ENCODE measurements around the gene DGCR2.
"Not testable (repeated sequence)": the region's sequence is repeated elsewhere in the genome, so short reads cannot be mapped to it uniquely, and the experiment has no call there.

DGCR2 gene

DNA sequence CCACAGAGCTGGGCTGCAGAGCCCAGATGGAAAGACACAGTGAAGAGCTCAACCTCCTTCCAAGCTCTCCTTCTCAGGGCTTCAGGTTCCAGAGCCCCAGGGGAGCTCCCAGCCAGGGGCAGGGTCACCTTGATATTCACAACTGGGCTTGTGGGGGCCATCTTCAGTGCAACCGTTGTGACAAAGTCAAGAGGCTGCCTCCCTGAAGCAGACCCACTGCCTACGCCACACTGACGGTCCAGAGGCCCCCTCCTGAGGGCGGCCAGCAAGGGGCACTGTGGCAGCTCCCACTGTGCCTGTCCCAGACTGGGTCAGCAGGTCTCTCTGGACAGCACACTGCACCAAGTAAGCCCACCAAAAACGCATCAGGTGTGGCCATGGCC, 84.1 kb downstream of the DGCR2 start:
- no peak for DNase-seq

DNA sequence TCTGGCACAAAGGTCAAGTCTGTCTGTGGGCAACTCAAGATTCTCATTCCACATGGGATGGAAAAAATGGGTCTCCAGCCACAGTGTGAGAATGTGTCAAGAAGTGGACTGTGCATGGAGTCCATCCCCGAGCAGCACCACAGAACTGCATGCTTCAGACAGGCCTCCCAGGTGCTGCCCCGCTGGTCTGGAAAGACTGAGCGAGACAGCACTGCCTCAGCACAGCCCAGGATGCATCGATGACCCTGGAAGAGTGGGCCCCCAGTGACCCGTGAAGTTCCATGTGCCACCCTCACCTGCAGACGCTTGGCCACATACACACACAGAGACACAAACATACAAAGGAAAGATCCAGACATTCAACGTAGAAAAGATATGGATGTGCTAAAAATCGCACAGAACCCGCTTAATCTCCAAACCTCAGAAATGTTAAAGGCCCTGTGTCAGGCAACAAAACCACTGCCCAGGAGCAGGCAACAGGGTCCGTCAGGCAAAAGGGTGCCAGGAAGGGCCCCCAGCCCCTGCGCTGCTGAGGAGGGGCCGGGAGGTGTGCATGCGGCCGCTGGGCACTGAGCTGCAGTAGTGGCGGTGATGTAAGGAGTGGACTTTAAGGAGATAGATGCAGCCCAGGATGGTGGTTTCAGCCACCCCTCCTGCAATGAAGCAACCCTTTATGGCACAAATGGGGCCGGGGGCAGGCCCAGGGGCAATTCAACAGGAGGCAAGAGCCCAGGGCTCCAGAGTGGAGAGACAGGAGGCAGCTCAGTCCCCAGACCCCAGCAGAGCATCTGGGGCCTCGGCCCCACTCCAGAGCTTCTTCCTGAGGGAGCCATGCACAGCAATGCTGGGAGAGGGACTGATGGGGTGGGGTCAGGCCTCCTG, 84.7 kb downstream of the DGCR2 start:
- no peak for DNase-seq

DNA sequence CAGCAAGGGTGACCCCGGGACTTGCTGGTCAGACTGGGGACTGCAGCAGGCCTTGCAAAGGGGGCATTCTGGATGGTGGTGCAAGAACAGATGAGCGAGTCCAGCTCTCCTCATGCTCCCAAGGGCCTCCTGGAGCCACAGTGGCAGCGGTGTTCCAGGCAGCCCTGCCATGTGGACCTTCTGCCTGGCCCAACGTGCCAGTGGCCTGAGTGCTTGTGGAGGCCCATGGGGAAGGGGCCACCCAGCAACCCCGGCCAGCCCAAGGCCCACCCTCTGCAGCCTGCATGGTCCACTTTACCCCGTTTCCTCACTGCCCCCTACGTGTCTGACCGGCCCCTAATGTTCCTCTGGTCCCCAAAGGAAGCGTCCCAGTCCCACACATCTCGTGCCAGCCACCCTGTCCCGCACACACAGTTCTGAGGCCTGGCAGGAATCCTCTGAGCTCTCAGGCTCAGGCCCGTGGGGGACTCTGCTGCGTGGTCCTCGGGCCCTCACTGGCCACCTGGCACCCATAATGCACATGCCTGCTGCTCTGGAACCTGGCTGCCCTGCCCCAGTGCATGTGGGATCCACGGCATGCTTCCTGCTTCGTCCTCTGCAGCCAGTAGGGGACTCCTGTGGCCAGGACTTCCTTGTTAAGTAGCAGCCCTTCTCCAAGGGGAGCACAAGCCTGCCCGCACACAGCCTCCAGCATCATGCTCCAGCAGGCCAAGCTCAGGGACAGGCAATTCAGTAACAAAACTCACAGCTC, 85.5 kb downstream of the DGCR2 start:
- no peak for DNase-seq

DNA sequence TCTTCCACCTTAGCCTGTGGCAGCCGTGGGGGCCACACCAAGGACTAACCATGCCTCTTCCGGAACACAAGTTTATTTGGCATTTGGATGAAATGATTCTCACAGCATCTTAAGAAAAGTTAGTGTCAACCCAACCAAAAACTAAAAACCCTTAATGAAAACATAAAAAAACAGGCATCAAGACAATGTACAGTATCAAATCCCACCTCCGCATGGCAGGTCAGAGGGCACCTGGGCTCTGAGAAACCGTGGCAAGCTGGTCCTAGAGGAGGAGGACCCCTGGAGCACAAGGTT, 86.0 kb downstream of the DGCR2 start:
- no peak for DNase-seq

DNA sequence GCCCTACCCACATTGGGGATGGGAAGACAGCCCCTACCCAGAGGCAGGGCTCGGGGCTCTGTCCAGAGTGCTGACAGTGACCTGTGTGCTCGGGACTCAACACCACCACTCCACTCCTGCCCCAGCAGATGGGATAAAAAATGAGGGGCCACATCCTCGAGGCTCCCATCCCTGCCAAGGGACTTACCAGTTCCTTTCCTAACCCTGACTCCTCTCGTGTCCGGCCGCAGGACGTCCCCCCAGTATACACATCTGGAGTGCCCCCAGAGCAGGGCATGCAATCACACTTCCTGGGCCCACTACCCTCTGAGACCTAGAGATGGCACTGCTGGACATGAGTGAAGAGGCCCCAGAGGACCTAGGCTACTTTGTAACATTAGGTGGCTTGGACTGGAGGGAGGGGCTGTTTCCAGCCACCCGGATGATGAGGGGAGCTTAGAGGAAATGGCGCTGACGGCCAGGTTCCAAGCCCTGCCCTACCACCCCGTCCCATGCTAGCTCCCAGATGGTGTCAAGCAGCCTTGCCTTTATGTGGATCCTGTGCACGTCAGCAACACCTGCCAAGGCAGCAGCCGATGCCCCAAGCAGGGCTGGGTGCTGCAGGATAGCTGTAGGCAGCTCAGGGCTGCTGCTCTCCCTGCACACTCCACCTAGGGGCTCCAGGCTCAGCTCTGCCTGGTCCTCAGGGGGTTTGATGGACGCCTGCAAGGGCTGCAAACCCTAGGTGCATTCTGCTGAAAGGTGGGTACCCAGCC, 86.6 kb downstream of the DGCR2 start:
- no peak for DNase-seq

DNA sequence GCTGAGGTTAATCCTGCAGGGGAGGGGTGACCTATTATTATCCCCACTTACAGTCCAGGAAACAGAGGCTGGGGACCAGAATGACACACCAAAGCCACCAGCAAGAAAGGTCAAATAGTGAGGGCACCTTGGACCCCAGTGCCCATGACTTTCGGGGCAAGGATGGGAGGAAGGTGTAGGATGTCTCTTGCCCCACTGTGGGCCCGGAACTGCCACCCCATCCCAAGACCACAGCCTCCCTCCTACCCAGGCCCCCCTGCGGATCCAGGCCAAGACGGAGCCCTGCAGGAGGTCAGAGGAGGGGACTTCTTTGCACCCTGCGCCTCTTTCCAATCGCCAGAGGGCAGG, 87.1 kb downstream of the DGCR2 start:
- DNase-seq: not testable (repeated sequence)

DNA sequence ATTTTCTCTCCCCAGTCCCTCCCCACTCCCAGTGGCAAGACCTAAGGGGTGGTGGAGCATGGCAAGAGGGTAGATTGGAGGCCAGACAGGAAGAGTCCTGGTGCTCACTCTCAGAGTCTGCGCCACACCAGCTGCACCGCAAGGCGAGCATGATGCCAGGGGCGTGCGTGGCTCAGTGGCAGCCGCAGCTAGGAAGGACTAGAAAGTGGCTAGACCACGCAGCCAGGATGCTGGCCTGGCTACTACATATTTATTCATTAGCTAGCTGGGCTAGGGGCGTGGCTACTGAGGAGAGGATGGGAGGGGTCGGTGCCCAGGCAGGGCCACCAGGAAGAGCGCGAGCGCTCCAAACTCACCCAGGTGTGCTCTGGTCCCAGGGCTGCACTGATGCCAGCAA, 87.5 kb downstream of the DGCR2 start:
- DNase-seq: not testable (repeated sequence)

DNA sequence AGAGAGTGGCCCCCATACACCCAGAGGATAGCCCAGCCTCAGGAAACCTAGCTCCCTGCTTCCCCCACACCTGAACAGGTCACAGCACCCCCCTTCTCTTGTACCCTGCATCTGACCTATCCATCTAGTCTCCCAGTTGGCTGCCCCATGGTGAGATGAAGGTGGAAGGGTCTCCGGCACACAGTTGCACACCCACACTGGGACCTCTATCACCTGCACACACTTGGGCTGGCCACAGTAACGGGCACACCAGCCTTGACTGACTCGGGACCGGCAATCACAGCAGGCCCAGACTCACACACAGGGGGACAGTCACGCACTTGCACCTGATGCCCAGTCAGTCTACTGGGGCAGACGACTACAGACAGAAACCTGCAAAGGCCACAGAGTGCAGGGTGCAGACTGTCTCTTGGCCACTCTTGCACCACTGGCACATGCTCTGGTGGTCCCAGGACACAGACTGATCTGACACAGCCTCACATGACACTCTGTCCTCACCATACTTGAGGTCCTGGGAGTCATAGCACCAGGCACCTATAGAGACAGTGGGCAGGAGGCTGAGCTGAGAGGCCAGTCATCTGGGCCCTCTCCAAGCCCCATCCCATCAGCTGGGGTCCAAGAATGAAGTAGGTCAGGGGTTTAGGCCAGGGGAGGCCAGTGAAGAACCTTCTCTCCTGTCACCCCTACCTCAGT, 88.0 kb downstream of the DGCR2 start:
- not testable (repeated sequence) for DNase-seq

DNA sequence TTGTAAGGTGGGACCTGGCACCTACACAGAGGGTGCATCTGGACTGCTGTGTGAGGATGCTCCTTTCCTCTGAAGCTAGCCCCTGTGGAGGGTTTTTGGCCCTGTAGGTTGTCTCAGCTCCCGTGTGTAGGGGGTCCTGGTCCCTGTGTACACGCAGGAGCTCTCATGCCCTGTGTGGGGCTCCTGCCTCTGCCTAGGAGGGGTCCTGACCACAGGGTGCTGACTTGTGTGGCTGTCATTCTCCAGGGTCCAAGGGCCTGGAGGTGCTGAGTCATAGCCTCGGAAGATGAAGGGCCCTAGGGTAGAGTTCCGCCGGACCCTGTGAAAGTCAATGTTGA, 88.7 kb downstream of the DGCR2 start:
- DNase-seq: not testable (repeated sequence)

DNA sequence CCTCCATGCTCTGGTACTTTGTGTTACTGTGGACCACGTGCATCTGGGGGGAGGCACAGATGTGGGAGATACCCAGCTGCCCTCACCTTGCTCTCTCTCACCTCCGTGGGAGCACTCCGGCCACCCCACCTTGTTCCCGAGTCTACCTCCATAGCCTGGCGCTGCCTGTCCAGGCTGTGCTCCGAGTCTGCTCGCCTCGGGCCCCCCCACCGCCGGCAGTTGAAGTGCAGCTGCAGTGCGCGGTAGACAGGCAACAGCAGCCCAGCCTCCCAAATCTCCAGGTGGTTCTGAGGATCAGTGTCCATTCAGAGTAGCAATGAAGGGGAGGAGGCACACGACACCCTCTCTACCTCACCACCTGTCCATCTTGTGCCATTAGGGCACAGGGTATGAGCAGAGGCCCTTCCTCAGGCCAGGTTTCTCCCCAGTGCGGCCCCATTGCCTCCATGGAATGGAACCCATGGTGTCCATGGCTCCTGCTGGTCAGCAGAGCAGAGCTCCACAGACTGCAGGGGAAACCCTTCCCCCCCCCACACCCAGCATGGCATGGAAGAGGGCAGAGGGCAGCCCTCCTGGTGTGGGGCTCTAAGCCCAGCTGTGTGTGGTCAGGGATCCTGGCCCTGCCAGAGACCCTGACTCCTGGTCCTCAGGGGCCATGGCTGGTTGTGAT, 89.2 kb downstream of the DGCR2 start:
- DNase-seq: not testable (repeated sequence)

DNA sequence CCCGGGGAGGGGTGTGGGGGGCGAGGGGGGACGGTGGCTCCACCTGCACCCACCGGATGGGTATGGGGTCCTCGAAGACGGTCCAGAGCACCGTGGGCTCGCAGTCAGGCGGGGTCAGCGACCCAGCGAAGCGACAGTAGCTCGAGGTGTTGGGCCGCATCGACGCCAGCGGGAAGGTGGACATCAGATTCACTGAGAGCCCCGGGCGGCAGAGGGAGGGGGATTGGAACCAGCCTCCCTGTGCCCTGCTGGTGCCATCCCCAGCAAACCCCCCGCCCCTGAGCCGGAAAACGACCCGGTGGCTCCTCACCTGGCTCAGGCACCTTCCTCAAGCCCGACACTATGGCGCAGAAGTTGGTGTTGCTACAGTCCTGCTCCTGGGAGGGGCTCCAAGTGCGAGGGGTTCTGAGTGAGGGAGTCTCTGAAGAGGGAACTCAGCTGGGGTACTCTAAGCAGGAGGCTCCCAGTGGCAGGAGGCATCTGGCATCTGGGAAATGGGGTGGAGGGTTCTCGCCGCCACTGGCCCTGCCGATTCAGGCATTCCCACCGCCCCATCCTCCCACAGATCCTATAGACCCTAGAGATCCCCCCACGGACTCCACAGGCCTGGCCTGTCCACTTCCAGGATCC, 89.9 kb downstream of the DGCR2 start:
- DNase-seq: not testable (repeated sequence)

DNA sequence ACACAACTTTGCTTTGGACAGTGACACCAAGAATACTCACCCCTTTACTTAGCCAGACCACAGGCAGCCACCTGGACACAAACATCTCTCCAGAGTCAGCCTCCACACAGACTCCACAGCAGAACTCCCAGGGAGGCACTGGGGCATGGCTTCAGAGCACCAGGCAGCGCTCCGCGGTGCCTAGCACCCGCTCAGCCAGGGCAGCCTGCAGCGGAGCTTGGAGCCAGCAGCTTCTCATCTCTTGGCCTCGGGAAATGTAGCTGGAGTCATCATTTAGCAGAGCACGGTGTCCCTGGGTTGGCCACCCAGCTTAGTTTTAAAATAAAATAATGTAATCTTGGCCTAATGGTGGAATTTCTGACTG, 91.3 kb downstream of the DGCR2 start:
- not testable (repeated sequence) for DNase-seq

DNA sequence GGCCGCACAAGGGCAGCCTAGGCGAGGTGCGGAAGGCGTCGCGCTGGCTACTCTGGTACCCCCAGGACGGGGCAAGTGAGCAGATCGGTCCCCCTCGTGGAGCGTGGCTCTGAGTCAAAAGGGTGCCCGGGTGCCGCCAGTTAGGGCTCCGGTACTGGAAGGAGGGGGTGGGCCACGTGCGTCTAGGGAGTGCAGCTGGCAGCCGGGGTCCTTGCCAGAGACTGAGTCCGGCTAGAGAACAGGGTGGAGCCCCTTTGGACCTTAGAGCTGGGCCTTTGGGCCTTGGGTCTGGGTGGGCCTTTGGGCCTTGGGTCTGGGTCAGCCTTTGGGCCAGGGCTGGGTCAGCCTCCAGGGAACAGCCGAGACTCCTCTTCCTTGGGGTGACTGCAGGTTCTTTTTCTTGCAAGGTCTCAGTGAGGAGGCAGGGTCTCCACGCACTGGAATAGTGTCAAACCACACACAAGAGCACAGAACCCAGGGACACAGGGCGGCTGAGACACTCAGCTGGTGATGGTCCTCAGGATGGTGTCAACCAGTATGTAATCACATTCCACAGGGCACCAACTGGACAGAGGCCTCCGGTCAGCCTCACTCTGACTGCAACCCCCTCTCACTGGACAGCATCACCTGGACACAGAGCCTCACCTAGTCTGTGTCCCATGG, 91.9 kb downstream of the DGCR2 start:
- DNase-seq: not testable (repeated sequence)

DNA sequence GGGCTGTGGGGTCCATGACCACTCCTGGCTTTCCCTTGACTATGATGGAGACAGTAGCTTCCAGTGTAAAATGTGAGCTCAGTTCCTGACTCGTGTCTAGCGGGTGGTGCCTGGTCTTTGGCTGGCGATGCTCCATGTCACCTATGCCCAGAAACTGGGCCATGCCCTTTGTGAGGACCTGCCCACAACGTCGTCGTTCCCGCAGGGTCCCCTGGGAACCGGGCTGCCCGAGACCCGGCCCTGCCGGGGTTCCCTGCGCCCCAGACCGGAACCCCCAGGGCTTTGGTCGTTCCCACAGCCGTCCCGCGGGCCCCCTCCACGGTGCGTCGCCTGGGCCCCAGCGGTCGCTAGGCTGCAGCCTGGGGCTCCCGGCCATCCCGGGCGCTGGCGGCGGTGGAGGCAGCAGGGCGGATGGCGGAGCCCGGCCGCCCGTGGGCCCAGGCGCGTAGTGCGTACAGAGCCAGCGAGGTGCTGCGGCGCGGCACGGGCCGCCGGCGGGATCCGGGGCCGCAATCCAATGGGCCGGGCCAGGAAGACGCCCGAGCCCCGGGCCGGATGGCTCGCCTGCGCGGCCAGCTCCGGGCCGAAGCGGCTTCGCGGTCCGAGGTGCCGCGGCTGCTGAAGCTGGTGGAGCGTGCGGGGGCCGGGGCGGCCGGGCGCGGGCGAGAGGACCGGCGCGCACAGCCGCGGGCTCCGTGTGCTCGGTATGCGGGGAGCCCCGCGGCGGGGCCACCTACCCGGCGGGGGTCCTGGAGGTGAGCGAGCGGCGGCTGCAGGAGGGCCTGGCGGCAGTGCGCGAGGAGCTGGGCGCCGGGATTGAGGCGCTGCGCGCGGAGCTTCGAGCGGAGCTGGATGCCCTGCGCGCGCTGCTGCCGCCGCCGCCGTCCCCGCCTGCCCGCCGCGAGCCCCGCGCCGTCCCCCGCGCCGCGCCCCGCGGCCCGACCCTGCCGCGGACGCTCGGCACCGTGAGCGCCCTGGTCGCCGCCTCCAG, 92.8 kb downstream of the DGCR2 start:
- DNase-seq: not testable (repeated sequence)

DNA sequence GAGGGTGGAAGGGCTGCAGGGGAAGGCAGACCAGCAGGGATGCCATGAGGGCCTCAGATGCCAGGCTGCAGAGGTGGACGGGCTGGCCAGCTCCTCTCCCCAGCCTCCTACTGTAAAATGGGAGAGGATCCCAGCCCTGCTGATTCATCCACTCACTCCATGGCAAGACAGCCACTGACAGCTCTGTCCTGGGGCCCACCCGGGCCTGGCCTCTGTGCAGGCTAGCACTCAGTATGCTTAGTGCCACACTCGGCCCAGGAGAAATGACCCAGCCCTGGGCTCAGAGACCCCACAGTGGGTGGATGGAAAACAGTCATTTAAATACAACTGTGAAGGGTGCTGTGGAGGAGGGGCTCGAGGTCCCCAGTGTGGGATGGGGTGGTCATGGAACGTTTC, 94.2 kb downstream of the DGCR2 start:
- DNase-seq: not testable (repeated sequence)

DNA sequence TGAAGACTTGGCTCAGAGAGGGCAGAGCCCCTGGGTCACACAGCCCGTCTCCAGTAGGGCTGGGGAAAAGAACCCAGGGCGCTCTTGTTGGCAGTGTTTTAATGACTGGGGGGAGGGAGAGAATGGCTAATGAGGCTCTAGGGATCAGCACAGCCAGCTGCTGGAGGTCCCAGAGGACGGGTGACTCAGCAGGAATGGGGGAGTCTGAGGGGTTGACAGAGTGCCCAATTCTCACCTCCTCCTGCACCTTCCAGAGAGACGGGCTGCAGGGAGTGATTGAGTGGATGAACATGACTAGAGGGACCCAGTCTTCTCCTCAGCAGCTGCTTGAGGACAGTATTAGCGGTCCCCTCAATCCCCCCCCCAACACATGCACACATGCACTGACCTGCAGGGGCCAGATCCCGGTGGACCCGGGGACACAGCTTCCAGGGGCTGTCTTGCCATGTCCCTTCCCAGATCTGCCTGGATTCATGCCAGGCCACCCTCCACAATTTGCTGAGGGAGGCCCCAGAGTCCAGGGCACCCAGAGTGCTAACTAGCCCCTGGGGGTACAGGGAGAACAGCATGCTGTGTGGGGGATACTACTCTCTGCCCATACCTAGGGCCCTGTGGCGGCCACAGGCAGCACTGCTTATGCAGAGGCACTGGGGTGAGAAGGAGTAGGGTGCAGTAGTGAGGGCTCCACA, 94.7 kb downstream of the DGCR2 start:
- not testable (repeated sequence) for DNase-seq

DNA sequence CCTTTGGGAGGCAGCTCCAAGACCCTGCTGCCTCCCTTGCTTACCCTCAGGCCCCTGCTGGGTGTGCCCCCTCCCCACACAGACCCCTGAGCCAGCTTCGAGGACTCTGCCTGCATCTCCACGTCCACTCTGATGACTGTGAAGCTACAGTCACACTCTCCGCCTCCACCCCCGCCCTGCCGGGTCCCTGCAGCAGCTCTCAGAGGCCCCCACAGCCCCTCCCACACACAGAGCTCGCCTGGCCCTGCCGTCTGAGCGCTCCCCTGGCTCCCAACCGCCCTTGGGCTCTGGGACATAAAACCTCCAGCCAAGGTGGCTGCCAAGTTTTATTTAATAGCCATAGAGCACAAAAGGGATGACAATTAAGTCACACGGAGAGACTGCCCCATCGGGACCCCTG, 96.1 kb downstream of the DGCR2 start:
- DNase-seq: not testable (repeated sequence)

DNA sequence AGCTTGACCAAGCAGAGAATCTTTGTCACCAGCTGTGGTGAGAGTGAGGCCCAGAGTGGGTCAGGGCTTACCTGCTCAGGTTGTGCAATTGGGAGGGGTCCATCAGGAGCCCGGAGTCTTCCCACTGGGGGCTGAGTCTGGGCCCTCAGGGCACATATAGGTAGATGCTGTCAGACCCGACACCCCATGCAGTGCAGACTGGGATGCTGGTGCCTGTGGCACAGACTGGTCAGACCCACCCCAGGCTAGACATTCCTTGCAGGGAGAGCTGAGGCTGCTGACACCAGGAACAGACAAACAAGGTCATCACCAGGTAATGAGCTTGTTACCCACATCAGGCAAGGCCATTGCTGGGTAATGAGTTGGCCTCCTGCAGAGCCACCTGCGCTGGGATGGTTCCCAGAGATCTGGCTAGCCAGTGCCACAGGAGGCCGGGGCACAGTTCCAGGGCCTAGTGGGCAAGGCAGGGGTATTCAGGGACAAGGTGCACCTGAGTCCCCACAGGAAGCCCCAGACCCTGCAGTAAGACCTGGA, 97.2 kb downstream of the DGCR2 start:
- DNase-seq: not testable (repeated sequence)

DNA sequence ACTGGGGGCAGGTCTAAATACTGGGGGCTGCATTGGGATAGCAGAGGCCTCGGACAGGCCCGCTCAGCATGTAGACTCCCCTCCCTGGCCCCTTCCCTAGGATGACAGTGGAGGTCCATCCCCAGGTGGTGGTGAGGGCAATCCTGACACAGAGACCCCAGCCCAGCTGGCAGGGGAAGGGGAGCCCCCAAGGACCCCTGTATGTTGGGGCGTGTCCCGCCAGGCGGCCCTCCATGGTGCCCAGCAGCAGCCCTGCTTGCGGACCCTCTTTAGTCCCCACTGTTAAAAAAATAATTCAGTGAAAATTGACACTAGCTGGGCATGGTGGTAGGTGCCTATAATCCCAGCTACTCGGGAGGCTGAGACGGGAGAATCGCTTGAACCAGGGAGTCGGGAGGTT, 98.3 kb downstream of the DGCR2 start:
- not testable (repeated sequence) for DNase-seq
